ENCODE measurements around the gene SLC6A11. TPM values are rescaled to one million over a fixed set of nuclear protein-coding genes. Genes with fewer than 3 reads are reported as not detected.

Gene SLC6A11
- total and polyA plus RNA-seq, 4 donors, result 50.0 to 265 (median 168) TPM

GRCh38 chr3:10775259-10775658, 40.8 kb upstream of the SLC6A11 start:
- whole genome bisulfite sequencing (ENCODE audit: insufficient coverage), result 100% methylated on average over 2 of the region's 8 CpGs
- DNase-seq (ENCODE audit: low read depth in 4 of 6, low spot score in 6 of 6), result no peak
- peaks cover 43% of the 10 kb centered on the region for H3K4me1 ChIP-seq (ENCODE audit: control insufficient read depth, insufficient read depth, low read length)

GRCh38 chr3:10775828-10776227, 40.2 kb upstream of the SLC6A11 start:
- no peak overlapping the region for H3K27ac ChIP-seq (ENCODE audit: low read depth, low read length)
- peaks cover 39% of the 10 kb centered on the region for H3K4me1 ChIP-seq (ENCODE audit: control insufficient read depth, insufficient read depth, low read length)
- H3K27me3 ChIP-seq (ENCODE audit: control insufficient read depth, insufficient read depth, low read length), result no peaks in the 10 kb centered on the region
- WGBS (ENCODE audit: insufficient coverage), result 89% methylated on average over 3 of the region's 3 CpGs
- DNase-seq (ENCODE audit: low read depth in 4 of 6, low spot score in 6 of 6), result no peak
- no peaks in the 10 kb centered on the region for H3K36me3 ChIP-seq (ENCODE audit: control insufficient read depth, insufficient read depth, low read length)
- H3K9me3 ChIP-seq (ENCODE audit: control insufficient read depth, insufficient read depth, low read length), result no peaks in the 10 kb centered on the region
- no peak overlapping the region for H3K4me3 ChIP-seq (ENCODE audit: low read depth, low read length)

More at GRCh38 chr3:10775259-10775658, 40.8 kb upstream of the SLC6A11 start:
- no peak overlapping the region for H3K4me3 ChIP-seq (ENCODE audit: low read depth, low read length)
- H3K27ac ChIP-seq (ENCODE audit: low read depth, low read length), result no peak overlapping the region
- no peaks in the 10 kb centered on the region for H3K9me3 ChIP-seq (ENCODE audit: control insufficient read depth, insufficient read depth, low read length)
- no peaks in the 10 kb centered on the region for H3K36me3 ChIP-seq (ENCODE audit: control insufficient read depth, insufficient read depth, low read length)
- H3K27me3 ChIP-seq (ENCODE audit: control insufficient read depth, insufficient read depth, low read length), result no peaks in the 10 kb centered on the region

GRCh38 chr3:10777627-10778026, 38.4 kb upstream of the SLC6A11 start:
- WGBS (ENCODE audit: insufficient coverage), result 86% methylated on average over 1 of the region's 2 CpGs
- Histone ChIP-seq H3K27ac (ENCODE audit: low read depth, low read length) (no peak overlapping the region), H3K9me3 (ENCODE audit: control insufficient read depth, insufficient read depth, low read length) (no peaks in the 10 kb centered on the region), H3K36me3 (ENCODE audit: control insufficient read depth, insufficient read depth, low read length) (no peaks in the 10 kb centered on the region), H3K27me3 (ENCODE audit: control insufficient read depth, insufficient read depth, low read length) (no peaks in the 10 kb centered on the region), H3K4me1 (ENCODE audit: control insufficient read depth, insufficient read depth, low read length) (peaks cover 26% of the 10 kb centered on the region), H3K4me3 (ENCODE audit: low read depth, low read length) (no peak overlapping the region)
- no peak for DNase-seq (ENCODE audit: low read depth in 4 of 6, low spot score in 6 of 6)

- DNase-seq (ENCODE audit: low read depth in 4 of 6, low spot score in 6 of 6), result no peak
- 89% methylated on average over 8 of the region's 8 CpGs for WGBS (ENCODE audit: insufficient coverage)
These were observed 37.3 kb upstream of the SLC6A11 start for GRCh38 chr3:10778492-10779292.

GRCh38 chr3:10779293-10779805, 36.7 kb upstream of the SLC6A11 start:
- no peaks in the 10 kb centered on the region for H3K36me3 ChIP-seq (ENCODE audit: control insufficient read depth, insufficient read depth, low read length)
- no peak overlapping the region for H3K4me3 ChIP-seq (ENCODE audit: low read depth, low read length)
- no peak overlapping the region for H3K27ac ChIP-seq (ENCODE audit: low read depth, low read length)
- WGBS (ENCODE audit: insufficient coverage), result 93% methylated on average over 8 of the region's 8 CpGs
- no peaks in the 10 kb centered on the region for H3K27me3 ChIP-seq (ENCODE audit: control insufficient read depth, insufficient read depth, low read length)
- no peak for DNase-seq (ENCODE audit: low read depth in 4 of 6, low spot score in 6 of 6)
- H3K9me3 ChIP-seq (ENCODE audit: control insufficient read depth, insufficient read depth, low read length), result no peaks in the 10 kb centered on the region
- peaks cover 19% of the 10 kb centered on the region for H3K4me1 ChIP-seq (ENCODE audit: control insufficient read depth, insufficient read depth, low read length)

More at GRCh38 chr3:10778492-10779292, 37.3 kb upstream of the SLC6A11 start:
- no peak overlapping the region for H3K4me3 ChIP-seq (ENCODE audit: low read depth, low read length)
- no peaks in the 10 kb centered on the region for H3K9me3 ChIP-seq (ENCODE audit: control insufficient read depth, insufficient read depth, low read length)
- no peaks in the 10 kb centered on the region for H3K27me3 ChIP-seq (ENCODE audit: control insufficient read depth, insufficient read depth, low read length)
- no peak overlapping the region for H3K27ac ChIP-seq (ENCODE audit: low read depth, low read length)
- peaks cover 25% of the 10 kb centered on the region for H3K4me1 ChIP-seq (ENCODE audit: control insufficient read depth, insufficient read depth, low read length)
- no peaks in the 10 kb centered on the region for H3K36me3 ChIP-seq (ENCODE audit: control insufficient read depth, insufficient read depth, low read length)

GRCh38 chr3:10780243-10780642, 35.8 kb upstream of the SLC6A11 start:
- H3K4me3 ChIP-seq (ENCODE audit: low read depth, low read length), result no peak overlapping the region
- no peak overlapping the region for H3K27ac ChIP-seq (ENCODE audit: low read depth, low read length)
- no peaks in the 10 kb centered on the region for H3K27me3 ChIP-seq (ENCODE audit: control insufficient read depth, insufficient read depth, low read length)
- H3K36me3 ChIP-seq (ENCODE audit: control insufficient read depth, insufficient read depth, low read length), result no peaks in the 10 kb centered on the region
- H3K4me1 ChIP-seq (ENCODE audit: control insufficient read depth, insufficient read depth, low read length), result peaks cover 12% of the 10 kb centered on the region
- no peak for DNase-seq (ENCODE audit: low read depth in 4 of 6, low spot score in 6 of 6)
- 91% methylated on average over 5 of the region's 5 CpGs for WGBS (ENCODE audit: insufficient coverage)
- no peaks in the 10 kb centered on the region for H3K9me3 ChIP-seq (ENCODE audit: control insufficient read depth, insufficient read depth, low read length)

- H3K36me3 ChIP-seq (ENCODE audit: control insufficient read depth, insufficient read depth, low read length), result no peaks in the 10 kb centered on the region
- H3K27me3 ChIP-seq (ENCODE audit: control insufficient read depth, insufficient read depth, low read length), result no peaks in the 10 kb centered on the region
- DNase-seq (ENCODE audit: low read depth in 4 of 6, low spot score in 6 of 6), result no peak
- WGBS (ENCODE audit: insufficient coverage), result 74% methylated on average over 5 of the region's 7 CpGs
- no peak overlapping the region for H3K27ac ChIP-seq (ENCODE audit: low read depth, low read length)
- peaks cover 12% of the 10 kb centered on the region for H3K4me1 ChIP-seq (ENCODE audit: control insufficient read depth, insufficient read depth, low read length)
- H3K4me3 ChIP-seq (ENCODE audit: low read depth, low read length), result no peak overlapping the region
- H3K9me3 ChIP-seq (ENCODE audit: control insufficient read depth, insufficient read depth, low read length), result no peaks in the 10 kb centered on the region
These were observed 35.1 kb upstream of the SLC6A11 start for GRCh38 chr3:10780922-10781321.

- H3K4me3 ChIP-seq (ENCODE audit: low read depth, low read length), result no peak overlapping the region
- no peak overlapping the region for H3K27ac ChIP-seq (ENCODE audit: low read depth, low read length)
- H3K27me3 ChIP-seq (ENCODE audit: control insufficient read depth, insufficient read depth, low read length), result no peaks in the 10 kb centered on the region
- H3K4me1 ChIP-seq (ENCODE audit: control insufficient read depth, insufficient read depth, low read length), result peaks cover 9% of the 10 kb centered on the region
- WGBS (ENCODE audit: insufficient coverage), result 31% methylated on average over 1 of the region's 2 CpGs
- DNase-seq (ENCODE audit: low read depth in 4 of 6, low spot score in 6 of 6), result peak in 3 of 6 donors; percentile 22 to 72 (median 53)
- H3K36me3 ChIP-seq (ENCODE audit: control insufficient read depth, insufficient read depth, low read length), result no peaks in the 10 kb centered on the region
- H3K9me3 ChIP-seq (ENCODE audit: control insufficient read depth, insufficient read depth, low read length), result no peaks in the 10 kb centered on the region
These were observed 34.0 kb upstream of the SLC6A11 start for GRCh38 chr3:10781981-10782380.

GRCh38 chr3:10783360-10784351, 32.4 kb upstream of the SLC6A11 start:
- peak in 2 of 6 donors; percentile 32 to 46 for DNase-seq (ENCODE audit: low read depth in 4 of 6, low spot score in 6 of 6)
- H3K4me1 ChIP-seq (ENCODE audit: control insufficient read depth, insufficient read depth, low read length), result peaks cover 9% of the 10 kb centered on the region
- no peaks in the 10 kb centered on the region for H3K36me3 ChIP-seq (ENCODE audit: control insufficient read depth, insufficient read depth, low read length)
- H3K27ac ChIP-seq (ENCODE audit: low read depth, low read length), result no peak overlapping the region
- no peaks in the 10 kb centered on the region for H3K9me3 ChIP-seq (ENCODE audit: control insufficient read depth, insufficient read depth, low read length)
- no peak overlapping the region for H3K4me3 ChIP-seq (ENCODE audit: low read depth, low read length)
- WGBS (ENCODE audit: insufficient coverage), result 31% methylated on average over 5 of the region's 5 CpGs
- no peaks in the 10 kb centered on the region for H3K27me3 ChIP-seq (ENCODE audit: control insufficient read depth, insufficient read depth, low read length)
